Body of pancreas (tissue), 4 donors: Measurements from ENCODE around the gene ZNF222.

Experiments
- CTCF ChIP-seq, 7 experiments: fragments of 450-650 bp in 4 of 7; fragments of 200-600 bp in 3 of 7; sonication (generic) in 3 of 7; IDR thresholded peaks; one replicate each; pipeline ENCODE4 v1.5.1; 2016 to 2019; ENCODE audit warnings: antibody characterized with exemption in 7 of 7
- POLR2A ChIP-seq, 3 donors: fragments of 450-650 bp; IDR thresholded peaks; one replicate each; pipeline ENCODE4 v1.6.1; 2016; ENCODE audit warnings: antibody characterized with exemption in 3 of 3, mild to moderate bottlenecking in 2 of 3

GRCh38 chr19:44072543-44073401, 47.6 kb downstream of the ZNF222 start:
- no peak for TF ChIP-seq CTCF (IDR thresholded peaks at IDR 0.05)
- no peak for TF ChIP-seq POLR2A (IDR thresholded peaks at IDR 0.05)
